Mucosa of rectum (tissue), 2 donors: ENCODE data around the gene EZH1.
A peak's percentile ranks its signal among the peaks of the same experiment; 100 is the strongest.
"Not testable (repeated sequence)": the region's sequence is repeated elsewhere in the genome, so short reads cannot be mapped to it uniquely, and the experiment has no call there.

Experiments used
- H3K27ac ChIP-seq, 2 donors: one replicate each; pipeline ENCODE4 v1.7.0; 2013; ENCODE audit warnings: inconsistent platforms in 2 of 2, low read depth in 2 of 2, low read length in 2 of 2
- H3K27me3 ChIP-seq, 2 donors: one replicate each; pipeline ENCODE4 v1.7.0; 2013; ENCODE audit warnings: low read length in 2 of 2; ENCODE audit not compliant: control insufficient read depth in 2 of 2, insufficient read depth in 2 of 2
- H3K36me3 ChIP-seq, 2 donors: one replicate each; pipeline ENCODE4 v1.7.0; 2013; ENCODE audit warnings: low read length in 2 of 2; ENCODE audit not compliant: control insufficient read depth in 2 of 2, insufficient read depth in 2 of 2
- H3K4me1 ChIP-seq, 2 donors: one replicate each; pipeline ENCODE4 v1.7.0; 2013; ENCODE audit warnings: low read length in 2 of 2, mild to moderate bottlenecking in 1 of 2; ENCODE audit not compliant: control insufficient read depth in 2 of 2, insufficient read depth in 2 of 2
- H3K4me3 ChIP-seq, 2 donors: one replicate each; pipeline ENCODE4 v1.7.0; 2013; ENCODE audit warnings: low read length in 2 of 2
- H3K9ac ChIP-seq, 2 donors: one replicate each; pipeline ENCODE4 v1.7.0; 2013; ENCODE audit warnings: low read length in 2 of 2, low read depth in 1 of 2, mild to moderate bottlenecking in 1 of 2
- H3K9me3 ChIP-seq, 2 donors: one replicate each; pipeline ENCODE4 v1.7.0; 2013; ENCODE audit warnings: low read length in 2 of 2; ENCODE audit not compliant: control insufficient read depth in 2 of 2
- donor health status: healthy.
- donor health status: Normal muscosa, but diverticular disease.

EZH1 gene

DNA sequence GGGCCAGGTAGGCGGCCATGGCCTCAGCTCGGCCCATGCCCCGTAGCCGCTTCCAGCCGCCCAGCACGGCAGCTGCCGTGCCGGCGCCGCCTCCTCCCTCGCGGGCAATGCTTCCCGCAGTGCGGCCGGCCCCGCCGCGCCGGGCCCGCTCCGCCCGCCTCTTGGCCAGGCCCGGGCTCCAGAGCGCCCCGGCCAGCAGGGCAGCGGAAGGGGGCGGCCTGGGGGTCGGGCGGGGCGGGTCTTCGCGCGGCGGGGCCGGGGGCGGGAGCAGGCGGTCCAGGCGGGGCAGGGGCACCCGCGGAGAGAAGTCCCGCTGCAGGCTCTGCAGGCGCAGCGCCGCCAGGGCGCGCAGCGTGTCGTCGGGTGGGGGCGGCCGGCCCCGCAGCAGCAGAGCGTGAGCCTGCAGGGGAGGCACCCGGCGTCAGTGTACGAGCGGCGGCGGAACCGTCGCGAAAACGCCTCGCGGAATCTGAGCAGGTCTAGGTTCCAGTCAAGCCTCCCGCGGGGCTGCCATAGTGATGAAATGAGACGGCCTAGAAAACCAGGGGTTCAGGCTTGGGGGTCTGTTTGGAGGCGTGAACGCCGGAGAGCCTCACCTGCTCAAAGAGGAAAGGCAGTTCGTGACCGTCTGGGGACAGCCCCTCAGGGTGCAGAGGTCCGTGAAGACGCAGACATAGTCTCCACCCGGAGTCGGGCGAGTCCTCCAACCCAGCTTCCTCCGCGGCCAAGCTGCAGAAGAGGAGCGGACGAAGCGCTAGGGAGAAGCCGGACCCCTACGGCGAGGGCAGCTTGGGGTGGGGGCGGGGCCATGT lies 74.7 kb downstream of the EZH1 start:
- H3K27ac ChIP-seq, result no peak overlapping the region
- H3K4me1 ChIP-seq, result peaks cover 21 to 33% of the 10 kb centered on the region in 2 donors
- peak overlapping the region in 1 of 2 donors; percentile 31 for H3K4me3 ChIP-seq
- H3K36me3 ChIP-seq, result peaks cover 16 to 29% of the 10 kb centered on the region in 2 donors
- no peaks in the 10 kb centered on the region for H3K9me3 ChIP-seq
- no peak overlapping the region for H3K9ac ChIP-seq
- H3K27me3 ChIP-seq, result no peaks in the 10 kb centered on the region

DNA sequence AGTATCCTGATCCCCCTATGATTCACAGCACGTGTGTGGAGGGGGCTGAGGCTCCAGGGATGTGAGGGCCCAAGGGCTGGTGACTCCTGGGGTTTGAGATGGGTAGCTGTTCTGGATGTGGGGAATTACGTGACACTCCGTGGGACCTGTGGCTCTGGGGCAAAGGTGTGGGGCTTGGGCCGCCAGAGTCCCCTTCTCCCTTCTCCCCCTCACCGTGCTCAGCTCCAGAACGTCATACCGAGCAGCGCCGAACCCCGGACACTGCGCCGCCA lies 75.2 kb downstream of the EZH1 start:
- H3K9me3 ChIP-seq, result no peaks in the 10 kb centered on the region
- H3K9ac ChIP-seq, result no peak overlapping the region
- H3K27me3 ChIP-seq, result no peaks in the 10 kb centered on the region
- H3K4me3 ChIP-seq, result no peak overlapping the region
- peaks cover 16 to 29% of the 10 kb centered on the region in 2 donors for H3K36me3 ChIP-seq
- H3K4me1 ChIP-seq, result peaks cover 19 to 29% of the 10 kb centered on the region in 2 donors
- H3K27ac ChIP-seq, result no peak overlapping the region

DNA sequence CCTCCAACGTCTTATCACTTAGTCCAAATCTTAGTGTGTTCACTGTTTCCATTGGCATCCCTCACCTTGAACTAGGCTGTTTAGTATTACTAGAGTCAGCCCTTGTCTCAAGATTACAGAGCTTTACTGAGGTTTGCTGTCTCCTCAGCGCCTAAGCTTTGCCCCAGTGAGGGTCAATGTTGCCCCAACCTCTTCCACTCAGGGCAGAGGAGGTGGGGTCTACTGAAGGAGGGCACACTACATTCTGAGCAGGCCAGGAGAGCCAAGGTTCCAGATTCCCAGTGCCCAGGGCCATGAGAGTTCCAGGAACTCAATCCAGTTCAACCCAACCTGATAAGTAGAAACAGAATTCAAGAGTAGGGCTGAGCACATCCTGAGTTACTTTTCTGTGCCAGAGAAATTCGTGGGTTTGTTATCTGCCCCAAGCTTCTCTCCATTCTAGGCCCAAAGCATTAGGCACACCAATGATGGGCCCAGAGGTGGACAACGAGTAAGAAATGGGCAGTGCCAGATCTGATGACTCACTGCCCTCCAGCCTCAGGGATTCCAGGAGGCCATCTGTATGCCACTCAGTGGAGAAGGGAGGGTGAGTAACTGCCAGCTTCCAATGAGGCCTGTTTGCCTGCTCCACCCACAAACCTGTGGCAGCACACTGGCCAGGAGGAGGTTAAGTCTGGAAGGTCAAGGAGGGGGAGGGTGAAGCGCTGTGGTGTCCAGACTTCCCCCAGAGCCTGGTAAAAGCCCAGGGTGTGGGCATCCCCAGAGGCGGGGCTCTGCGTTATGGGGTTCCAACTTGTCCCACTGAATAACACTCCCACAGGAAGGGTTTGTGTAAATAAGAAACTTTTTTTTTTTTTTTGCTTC lies 77.5 kb downstream of the EZH1 start:
- Histone ChIP-seq H3K9ac (no peak overlapping the region), H3K4me1 (peaks cover 11 to 21% of the 10 kb centered on the region in 2 donors), H3K27me3 (no peaks in the 10 kb centered on the region), H3K27ac (peak overlapping the region; percentile 43 to 46), H3K9me3 (no peaks in the 10 kb centered on the region), H3K4me3 (no peak overlapping the region), H3K36me3 (peaks cover 9 to 18% of the 10 kb centered on the region in 2 donors)

DNA sequence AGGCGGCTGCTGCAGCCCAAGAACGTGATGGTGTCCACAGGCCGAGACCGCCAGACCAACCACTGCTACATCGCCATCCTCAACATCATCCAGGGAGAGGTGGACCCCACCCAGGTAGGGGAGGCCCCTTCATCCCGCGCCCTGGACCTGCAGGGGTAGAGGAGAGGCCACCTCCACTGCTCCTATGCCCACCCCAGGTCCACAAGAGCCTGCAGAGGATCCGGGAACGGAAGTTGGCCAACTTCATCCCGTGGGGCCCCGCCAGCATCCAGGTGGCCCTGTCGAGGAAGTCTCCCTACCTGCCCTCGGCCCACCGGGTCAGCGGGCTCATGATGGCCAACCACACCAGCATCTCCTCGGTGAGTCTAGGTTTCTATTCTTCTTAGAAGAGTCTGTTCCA lies 78.7 kb downstream of the EZH1 start:
- H3K27ac ChIP-seq, H3K9me3 ChIP-seq, H3K4me3 ChIP-seq, H3K27me3 ChIP-seq, H3K9ac ChIP-seq: not testable (repeated sequence)
- Histone ChIP-seq H3K4me1 (peaks cover 11 to 21% of the 10 kb centered on the region in 2 donors), H3K36me3 (peaks cover 3 to 15% of the 10 kb centered on the region in 2 donors)

DNA sequence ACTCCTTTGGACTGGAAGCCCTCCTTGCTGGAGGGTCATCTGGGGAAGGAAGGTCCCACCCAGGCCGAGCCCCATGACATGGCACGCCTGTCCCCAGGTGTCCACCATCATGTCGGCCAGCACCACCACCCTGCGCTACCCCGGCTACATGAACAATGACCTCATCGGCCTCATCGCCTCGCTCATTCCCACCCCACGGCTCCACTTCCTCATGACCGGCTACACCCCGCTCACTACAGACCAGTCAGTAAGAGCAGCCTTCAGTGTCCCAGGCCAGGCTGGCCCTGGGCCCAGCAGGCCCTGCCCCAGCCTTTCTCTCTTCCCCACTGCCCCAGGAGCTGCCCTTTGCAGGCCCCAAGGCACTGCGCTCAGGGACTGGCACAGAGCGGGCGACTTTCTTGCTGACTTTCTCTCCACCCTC lies 79.2 kb downstream of the EZH1 start:
- Histone ChIP-seq H3K36me3 (peaks cover 2 to 15% of the 10 kb centered on the region in 2 donors), H3K27ac (no peak overlapping the region), H3K27me3 (no peaks in the 10 kb centered on the region), H3K9ac (no peak overlapping the region), H3K4me1 (peaks cover 11 to 21% of the 10 kb centered on the region in 2 donors), H3K9me3 (no peaks in the 10 kb centered on the region), H3K4me3 (no peak overlapping the region)

DNA sequence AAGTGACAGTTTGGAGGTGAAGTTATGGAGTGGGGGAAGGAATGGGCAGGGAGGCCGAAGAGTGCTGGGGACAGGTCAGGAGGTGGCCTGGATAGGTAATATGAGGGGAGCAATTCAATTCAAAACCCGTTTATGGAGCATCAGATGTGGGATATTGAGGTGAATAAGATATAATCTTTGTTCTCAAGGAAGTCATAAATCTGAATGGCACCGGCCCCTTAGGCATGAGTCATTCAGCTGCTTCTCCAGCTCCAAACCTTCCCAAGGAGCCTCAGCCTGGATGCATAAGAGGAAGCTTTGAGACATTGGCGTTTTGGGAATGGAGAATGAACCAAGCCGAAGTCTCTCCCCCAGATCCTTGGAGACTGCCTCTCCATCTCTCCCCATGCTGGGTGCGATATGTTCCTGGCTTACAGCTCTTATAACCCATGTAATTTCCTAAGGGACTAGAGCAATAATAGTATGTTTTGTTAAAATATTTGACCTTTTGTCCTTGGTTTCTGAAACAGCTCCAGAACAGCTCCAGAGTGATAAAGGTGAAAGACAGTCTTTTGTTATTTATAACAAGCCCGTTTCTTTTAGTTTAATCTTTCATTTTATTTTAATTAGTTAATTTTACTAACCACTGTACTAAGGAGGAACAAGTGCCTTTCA lies 84.0 kb downstream of the EZH1 start:
- H3K4me3 ChIP-seq, result no peak overlapping the region
- no peak overlapping the region for H3K9ac ChIP-seq
- peaks cover 4 to 16% of the 10 kb centered on the region in 2 donors for H3K4me1 ChIP-seq
- no peaks in the 10 kb centered on the region for H3K9me3 ChIP-seq
- no peaks in the 10 kb centered on the region for H3K27me3 ChIP-seq
- H3K36me3 ChIP-seq, result peaks cover 0 to 4% of the 10 kb centered on the region in 2 donors
- no peak overlapping the region for H3K27ac ChIP-seq

DNA sequence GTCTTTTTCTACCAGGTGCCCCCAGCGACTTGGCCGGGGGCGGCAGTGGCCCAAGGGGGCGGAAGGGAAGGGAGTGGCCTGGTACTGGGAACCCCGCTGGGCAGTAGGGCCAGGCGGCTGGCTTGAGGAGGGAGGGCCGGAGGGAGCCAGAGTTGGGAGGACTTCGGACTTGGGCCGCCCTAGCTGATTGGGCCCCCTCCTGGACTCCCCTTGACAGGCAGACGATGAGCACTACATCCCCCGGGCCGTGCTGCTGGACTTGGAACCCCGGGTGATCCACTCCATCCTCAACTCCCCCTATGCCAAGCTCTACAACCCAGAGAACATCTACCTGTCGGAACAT lies 84.9 kb downstream of the EZH1 start:
- not testable (repeated sequence) for H3K27ac ChIP-seq, H3K9ac ChIP-seq, H3K9me3 ChIP-seq, H3K27me3 ChIP-seq, H3K4me3 ChIP-seq, H3K36me3 ChIP-seq
- peaks cover 4 to 16% of the 10 kb centered on the region in 2 donors for H3K4me1 ChIP-seq

DNA sequence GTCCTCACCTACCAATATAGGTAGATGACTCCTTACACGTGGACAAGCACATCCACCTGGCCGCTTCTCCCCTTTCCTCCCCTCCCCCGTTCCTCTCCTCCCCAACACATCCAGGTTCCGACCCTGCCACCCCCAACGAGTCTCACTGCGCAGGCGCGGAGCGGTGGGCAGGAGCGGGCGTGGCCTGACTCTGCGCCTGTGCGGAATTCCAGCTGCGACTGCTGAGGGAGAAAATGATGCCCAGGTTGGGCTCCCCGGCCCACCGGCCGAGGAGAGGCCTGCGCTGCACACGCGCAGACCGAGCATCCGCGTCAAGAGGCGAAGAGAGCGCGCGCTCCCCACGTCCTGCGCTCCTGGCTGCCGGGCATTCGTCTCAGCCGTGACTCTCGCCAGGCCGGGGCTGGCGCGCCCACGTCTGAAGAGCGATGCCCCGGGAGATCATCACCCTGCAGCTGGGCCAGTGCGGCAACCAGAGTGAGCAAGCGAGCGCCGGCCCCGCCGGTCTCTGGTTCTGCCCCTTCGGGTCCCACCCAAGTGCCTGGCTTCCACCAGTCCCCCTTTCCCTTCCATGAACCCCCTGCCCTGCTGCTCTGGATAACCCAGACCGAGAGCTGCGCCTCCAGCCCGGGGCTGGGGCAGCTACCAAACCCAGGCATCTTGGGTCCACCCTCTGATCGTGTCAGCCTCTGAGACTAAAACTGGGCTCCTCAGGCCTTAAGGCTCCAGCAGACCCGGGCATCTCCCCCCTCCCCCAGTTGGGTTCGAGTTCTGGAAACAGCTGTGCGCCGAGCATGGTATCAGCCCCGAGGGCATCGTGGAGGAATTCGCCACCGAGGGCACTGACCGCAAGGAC lies 85.5 kb downstream of the EZH1 start, which contains the start of gene TUBG2:
Gene TUBG2, plus strand, starts transcription at position 206 of the 853 bp plus-strand sequence. Its CDS starts 220 bp downstream, at position 426.
- Histone ChIP-seq H3K36me3 (no peaks in the 10 kb centered on the region), H3K27me3 (no peaks in the 10 kb centered on the region), H3K4me1 (peaks cover 4 to 16% of the 10 kb centered on the region in 2 donors), H3K27ac (peak within 1 kb of the TSS in 1 of 2 donors; percentile 58), H3K4me3 (peak within 1 kb of the TSS; percentile 66 to 80), H3K9me3 (no peaks in the 10 kb centered on the region), H3K9ac (peak within 1 kb of the TSS; percentile 60 to 70)

DNA sequence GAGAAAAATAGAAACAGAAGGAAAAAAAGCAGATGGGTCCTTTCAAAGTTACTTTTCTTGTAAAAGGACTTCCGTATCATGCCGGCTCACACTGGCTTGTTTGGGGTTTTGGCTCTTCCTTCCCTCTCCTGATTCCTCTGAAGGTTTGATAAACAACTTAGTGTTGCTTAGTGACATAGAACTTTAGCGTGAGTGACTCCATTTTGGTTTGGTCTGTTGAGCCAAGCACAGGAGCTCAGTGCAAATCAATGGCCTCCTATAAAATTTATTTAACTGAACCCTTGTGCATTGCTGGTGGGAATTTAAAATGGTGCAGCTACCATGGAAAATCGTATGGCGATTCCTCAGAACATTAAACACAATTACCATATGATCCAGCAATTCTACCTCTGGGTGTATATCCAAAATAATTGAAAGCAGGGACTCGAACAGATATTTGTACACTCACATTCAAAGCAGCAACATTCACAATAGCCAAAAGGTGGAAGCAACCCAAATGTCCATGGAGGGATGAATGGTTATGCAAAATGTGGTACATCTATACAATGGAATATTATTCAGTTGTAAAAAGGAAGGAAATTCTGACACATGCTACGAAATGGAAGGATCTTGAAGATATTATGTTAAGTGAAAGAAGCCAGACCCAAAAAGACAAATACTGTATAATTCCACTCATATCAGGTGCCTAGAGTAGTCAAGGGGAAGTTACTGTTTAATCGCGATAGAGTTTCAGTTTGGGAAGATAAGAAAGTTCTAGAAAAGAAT lies 86.8 kb downstream of the EZH1 start:
- Histone ChIP-seq H3K4me1 (peaks cover 4 to 16% of the 10 kb centered on the region in 2 donors), H3K27ac (no peak overlapping the region), H3K9me3 (no peaks in the 10 kb centered on the region), H3K9ac (no peak overlapping the region), H3K27me3 (peaks cover 0 to 2% of the 10 kb centered on the region in 2 donors), H3K36me3 (no peaks in the 10 kb centered on the region), H3K4me3 (no peak overlapping the region)
